ENCODE data around the gene HIP1. TPM values are rescaled to one million over a fixed set of nuclear protein-coding genes. Genes with fewer than 3 reads are reported as not detected.
A peak's percentile ranks its signal among the peaks of the same experiment; 100 is the strongest.

The HIP1 gene
- total and polyA plus RNA-seq, 2 of the 13 experiments (the other 11 are each of a cell fraction or from before 2014, with no cell fraction given), result 4.5 to 6.2 TPM

DNA sequence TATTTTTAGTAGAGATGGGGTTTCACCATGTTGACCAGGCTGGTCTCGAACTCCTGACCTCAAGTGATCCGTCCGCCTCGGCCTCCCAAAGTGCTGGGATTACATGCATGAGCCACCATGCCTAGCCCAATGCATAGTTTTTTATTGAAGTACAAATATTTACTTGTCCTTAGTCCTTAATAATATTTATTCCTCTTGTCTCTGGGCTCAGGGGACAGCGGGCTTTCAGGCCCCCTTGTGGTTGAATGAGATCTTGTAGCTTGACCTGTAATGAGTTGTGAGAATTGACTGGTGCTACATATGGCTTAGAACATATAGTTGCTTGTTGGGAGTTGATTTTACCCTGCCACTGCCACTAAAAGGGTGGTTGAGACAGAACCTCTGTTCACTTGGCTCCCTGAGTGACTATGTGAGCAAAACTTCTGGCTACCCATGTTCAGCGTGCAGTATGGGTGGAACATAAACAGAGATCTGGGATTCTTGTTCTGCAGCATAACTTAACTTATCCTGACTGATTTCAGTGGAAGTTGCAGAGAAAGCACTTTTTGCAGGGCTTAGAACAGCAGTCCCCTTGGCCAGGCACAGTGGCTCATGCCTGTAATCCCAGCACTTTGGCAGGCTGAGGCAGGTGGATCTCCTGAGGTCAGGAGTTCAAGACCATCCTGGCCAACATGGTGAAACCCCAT, 18.4 kb upstream of the HIP1 start (continued):
- no peak for TF ChIP-seq SOX6 (IDR thresholded peaks at IDR 0.05)
- TF ChIP-seq SOX6 (CRISPR knock-in tag; IDR thresholded peaks at IDR 0.05), result peak; percentile 28; the same call in 1 of the 2 replicates
- no peak for TF ChIP-seq SMYD3 (CRISPR knock-in tag; IDR thresholded peaks at IDR 0.05)
- TF ChIP-seq RBAK (CRISPR knock-in tag; IDR thresholded peaks at IDR 0.05), result no peak
- TF ChIP-seq TAF15 (IDR thresholded peaks at IDR 0.05; ENCODE audit: low read depth, low read length, poor library complexity, severe bottlenecking), result no peak
- no peak for TF ChIP-seq HNF4G (IDR thresholded peaks at IDR 0.05; ENCODE audit: borderline replicate concordance, low read depth, low read length)
- TF ChIP-seq HNF4G (CRISPR knock-in tag; IDR thresholded peaks at IDR 0.05; ENCODE audit: borderline replicate concordance, low read depth), result no peak
- no peak for TF ChIP-seq ZEB1 (IDR thresholded peaks at IDR 0.05; ENCODE audit: insufficient replicate concordance, low read depth)
- TF ChIP-seq ZFYVE20 (CRISPR knock-in tag; IDR thresholded peaks at IDR 0.05; ENCODE audit: borderline replicate concordance, low read depth), result no peak
- TF ChIP-seq MZF1 (CRISPR knock-in tag; IDR thresholded peaks at IDR 0.05; ENCODE audit: borderline replicate concordance), result no peak
- TF ChIP-seq, protein P1, sequence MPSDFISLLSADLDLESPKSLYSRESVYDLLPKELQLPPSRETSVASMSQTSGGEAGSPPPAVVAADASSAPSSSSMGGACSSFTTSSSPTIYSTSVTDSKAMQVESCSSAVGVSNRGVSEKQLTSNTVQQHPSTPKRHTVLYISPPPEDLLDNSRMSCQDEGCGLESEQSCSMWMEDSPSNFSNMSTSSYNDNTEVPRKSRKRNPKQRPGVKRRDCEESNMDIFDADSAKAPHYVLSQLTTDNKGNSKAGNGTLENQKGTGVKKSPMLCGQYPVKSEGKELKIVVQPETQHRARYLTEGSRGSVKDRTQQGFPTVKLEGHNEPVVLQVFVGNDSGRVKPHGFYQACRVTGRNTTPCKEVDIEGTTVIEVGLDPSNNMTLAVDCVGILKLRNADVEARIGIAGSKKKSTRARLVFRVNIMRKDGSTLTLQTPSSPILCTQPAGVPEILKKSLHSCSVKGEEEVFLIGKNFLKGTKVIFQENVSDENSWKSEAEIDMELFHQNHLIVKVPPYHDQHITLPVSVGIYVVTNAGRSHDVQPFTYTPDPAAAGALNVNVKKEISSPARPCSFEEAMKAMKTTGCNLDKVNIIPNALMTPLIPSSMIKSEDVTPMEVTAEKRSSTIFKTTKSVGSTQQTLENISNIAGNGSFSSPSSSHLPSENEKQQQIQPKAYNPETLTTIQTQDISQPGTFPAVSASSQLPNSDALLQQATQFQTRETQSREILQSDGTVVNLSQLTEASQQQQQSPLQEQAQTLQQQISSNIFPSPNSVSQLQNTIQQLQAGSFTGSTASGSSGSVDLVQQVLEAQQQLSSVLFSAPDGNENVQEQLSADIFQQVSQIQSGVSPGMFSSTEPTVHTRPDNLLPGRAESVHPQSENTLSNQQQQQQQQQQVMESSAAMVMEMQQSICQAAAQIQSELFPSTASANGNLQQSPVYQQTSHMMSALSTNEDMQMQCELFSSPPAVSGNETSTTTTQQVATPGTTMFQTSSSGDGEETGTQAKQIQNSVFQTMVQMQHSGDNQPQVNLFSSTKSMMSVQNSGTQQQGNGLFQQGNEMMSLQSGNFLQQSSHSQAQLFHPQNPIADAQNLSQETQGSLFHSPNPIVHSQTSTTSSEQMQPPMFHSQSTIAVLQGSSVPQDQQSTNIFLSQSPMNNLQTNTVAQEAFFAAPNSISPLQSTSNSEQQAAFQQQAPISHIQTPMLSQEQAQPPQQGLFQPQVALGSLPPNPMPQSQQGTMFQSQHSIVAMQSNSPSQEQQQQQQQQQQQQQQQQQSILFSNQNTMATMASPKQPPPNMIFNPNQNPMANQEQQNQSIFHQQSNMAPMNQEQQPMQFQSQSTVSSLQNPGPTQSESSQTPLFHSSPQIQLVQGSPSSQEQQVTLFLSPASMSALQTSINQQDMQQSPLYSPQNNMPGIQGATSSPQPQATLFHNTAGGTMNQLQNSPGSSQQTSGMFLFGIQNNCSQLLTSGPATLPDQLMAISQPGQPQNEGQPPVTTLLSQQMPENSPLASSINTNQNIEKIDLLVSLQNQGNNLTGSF (CRISPR knock-in tag; IDR thresholded peaks at IDR 0.05), result no peak
- no peak; the same call in 1 of the 2 replicates for TF ChIP-seq MED1 (CRISPR knock-in tag; IDR thresholded peaks at IDR 0.05)
- no peak for TF ChIP-seq JDP2 (CRISPR knock-in tag; IDR thresholded peaks at IDR 0.05; ENCODE audit: borderline replicate concordance)
- no peak for TF ChIP-seq SATB2 (CRISPR knock-in tag; IDR thresholded peaks at IDR 0.05)
- TF ChIP-seq ZNF678 (CRISPR knock-in tag; IDR thresholded peaks at IDR 0.05), result no peak
- TF ChIP-seq ARNTL (CRISPR knock-in tag; IDR thresholded peaks at IDR 0.05), result no peak
- no peak for TF ChIP-seq ZNF761 (CRISPR knock-in tag; conservative IDR thresholded peaks at IDR 0.05)
- TF ChIP-seq, protein P2, sequence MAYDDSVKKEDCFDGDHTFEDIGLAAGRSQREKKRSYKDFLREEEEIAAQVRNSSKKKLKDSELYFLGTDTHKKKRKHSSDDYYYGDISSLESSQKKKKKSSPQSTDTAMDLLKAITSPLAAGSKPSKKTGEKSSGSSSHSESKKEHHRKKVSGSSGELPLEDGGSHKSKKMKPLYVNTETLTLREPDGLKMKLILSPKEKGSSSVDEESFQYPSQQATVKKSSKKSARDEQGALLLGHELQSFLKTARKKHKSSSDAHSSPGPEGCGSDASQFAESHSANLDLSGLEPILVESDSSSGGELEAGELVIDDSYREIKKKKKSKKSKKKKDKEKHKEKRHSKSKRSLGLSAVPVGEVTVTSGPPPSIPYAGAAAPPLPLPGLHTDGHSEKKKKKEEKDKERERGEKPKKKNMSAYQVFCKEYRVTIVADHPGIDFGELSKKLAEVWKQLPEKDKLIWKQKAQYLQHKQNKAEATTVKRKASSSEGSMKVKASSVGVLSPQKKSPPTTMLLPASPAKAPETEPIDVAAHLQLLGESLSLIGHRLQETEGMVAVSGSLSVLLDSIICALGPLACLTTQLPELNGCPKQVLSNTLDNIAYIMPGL (CRISPR knock-in tag; IDR thresholded peaks at IDR 0.05; ENCODE audit: borderline replicate concordance in 1 of 2, low read depth in 1 of 2), result 0 out of 4 replicates have a peak, but pooled peaks of 1 of the 2 experiments have one; percentile 26
- TF ChIP-seq CENPX (CRISPR knock-in tag; IDR thresholded peaks at IDR 0.05), result no peak
- no peak for TF ChIP-seq ATM (IDR thresholded peaks at IDR 0.05; ENCODE audit: borderline replicate concordance)
- no peak for TF ChIP-seq TP53 (CRISPR knock-in tag; conservative IDR thresholded peaks at IDR 0.05)
- no peak for TF ChIP-seq TBX2 (CRISPR knock-in tag; IDR thresholded peaks at IDR 0.05; ENCODE audit: borderline replicate concordance)
- TF ChIP-seq AKAP8 (CRISPR knock-in tag; IDR thresholded peaks at IDR 0.05), result no peak
- no peak for TF ChIP-seq ISL2 (CRISPR knock-in tag; IDR thresholded peaks at IDR 0.05)
- TF ChIP-seq ZNF737 (CRISPR knock-in tag; IDR thresholded peaks at IDR 0.05; ENCODE audit: borderline replicate concordance), result no peak

Measured in HepG2 (cell line).